ENCODE data around the gene DRC7. TPM values are rescaled to one million over a fixed set of nuclear protein-coding genes. Genes with fewer than 3 reads are reported as not detected.
A peak's percentile ranks its signal among the peaks of the same experiment; 100 is the strongest.

Gene DRC7
- total RNA-seq, 4 donors from 2014 or later = not detected

DNA sequence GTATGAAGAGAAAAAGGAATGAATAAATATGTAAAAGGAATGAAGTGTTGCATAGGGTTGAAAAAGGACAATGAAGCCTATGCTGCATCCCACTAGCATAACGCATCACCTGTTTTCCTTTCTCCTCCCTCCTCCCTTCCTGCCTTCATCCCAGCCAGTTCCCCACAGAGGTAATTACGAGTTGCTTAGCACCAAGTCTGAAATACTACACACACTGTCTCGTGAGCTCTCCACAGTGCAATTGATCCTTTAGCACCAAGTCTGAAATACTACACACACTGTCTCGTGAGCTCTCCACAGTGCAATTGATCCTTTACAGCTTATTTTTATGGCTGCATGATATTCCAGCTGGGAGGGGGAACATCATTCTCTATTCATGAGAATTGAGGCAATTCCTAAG is 1.1 kb upstream of the DRC7 start:
- no peak for DNase-seq
- Histone ChIP-seq H3K27me3 (no peaks in the 10 kb centered on the region), H3K4me3 (no peak overlapping the region), H3K9me3 (no peaks in the 10 kb centered on the region), H3K36me3 (no peaks in the 10 kb centered on the region), H3K4me1 (peaks cover 0 to 8% (median 0%) of the 10 kb centered on the region in 4 donors), H3K27ac (no peak overlapping the region)
- TF ChIP-seq, protein P1, sequence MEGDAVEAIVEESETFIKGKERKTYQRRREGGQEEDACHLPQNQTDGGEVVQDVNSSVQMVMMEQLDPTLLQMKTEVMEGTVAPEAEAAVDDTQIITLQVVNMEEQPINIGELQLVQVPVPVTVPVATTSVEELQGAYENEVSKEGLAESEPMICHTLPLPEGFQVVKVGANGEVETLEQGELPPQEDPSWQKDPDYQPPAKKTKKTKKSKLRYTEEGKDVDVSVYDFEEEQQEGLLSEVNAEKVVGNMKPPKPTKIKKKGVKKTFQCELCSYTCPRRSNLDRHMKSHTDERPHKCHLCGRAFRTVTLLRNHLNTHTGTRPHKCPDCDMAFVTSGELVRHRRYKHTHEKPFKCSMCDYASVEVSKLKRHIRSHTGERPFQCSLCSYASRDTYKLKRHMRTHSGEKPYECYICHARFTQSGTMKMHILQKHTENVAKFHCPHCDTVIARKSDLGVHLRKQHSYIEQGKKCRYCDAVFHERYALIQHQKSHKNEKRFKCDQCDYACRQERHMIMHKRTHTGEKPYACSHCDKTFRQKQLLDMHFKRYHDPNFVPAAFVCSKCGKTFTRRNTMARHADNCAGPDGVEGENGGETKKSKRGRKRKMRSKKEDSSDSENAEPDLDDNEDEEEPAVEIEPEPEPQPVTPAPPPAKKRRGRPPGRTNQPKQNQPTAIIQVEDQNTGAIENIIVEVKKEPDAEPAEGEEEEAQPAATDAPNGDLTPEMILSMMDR (IDR thresholded peaks at IDR 0.05) = no peak
- no peak for TF ChIP-seq POLR2A (IDR thresholded peaks at IDR 0.05)

DNA sequence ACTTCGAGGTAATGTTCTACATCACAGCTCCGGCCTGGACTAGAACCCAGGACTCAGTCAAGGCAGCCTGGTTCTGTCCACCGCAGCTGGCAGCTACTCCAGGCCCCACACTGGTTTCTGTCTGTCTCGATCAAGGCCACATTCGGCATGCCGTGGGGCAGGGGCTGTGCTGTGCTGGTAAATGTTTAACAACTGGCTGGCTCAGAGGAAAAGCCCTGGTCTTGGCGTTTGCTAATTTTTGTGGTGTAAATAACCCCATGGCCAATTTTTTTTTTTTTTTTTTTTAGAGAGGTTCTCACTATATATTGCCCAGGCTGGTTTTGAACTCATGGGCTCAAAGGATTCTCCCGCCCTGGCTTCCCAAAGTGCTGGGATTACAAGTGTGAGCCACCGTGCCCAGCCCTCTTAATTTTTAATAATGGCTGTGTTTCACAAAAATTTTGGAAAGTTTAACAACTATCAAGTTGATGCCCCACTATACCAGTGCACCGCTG is 328 bp upstream of the DRC7 start:
- TF ChIP-seq POLR2A (IDR thresholded peaks at IDR 0.05) = no peak
- TF ChIP-seq, protein P1 (IDR thresholded peaks at IDR 0.05) = no peak
- H3K27me3 ChIP-seq = no peaks in the 10 kb centered on the region

DNA sequence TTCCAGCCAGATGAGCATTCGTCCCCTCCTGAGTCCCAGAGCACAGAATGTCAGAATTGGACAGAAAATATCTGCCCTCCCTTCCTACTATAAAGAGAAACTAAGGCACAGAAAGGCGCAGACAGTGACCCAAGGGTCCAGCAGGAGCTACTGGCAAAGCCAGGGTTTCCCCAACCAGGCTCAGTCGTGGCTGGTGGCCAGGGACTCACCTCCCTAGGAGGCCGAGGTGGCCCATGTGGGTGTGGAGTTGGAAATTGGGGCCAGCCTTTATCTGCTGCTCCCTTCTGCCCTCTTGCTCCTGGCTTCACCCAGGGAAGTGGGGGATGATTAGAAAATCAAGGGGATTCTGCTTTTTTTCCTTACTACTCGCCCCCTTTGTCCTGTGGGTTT is 1.1 kb downstream of the DRC7 start:
- peak in 1 of 3 donors; percentile 15 for DNase-seq
- Histone ChIP-seq H3K4me3 (no peak overlapping the region), H3K9me3 (no peaks in the 10 kb centered on the region), H3K4me1 (no peaks in the 10 kb centered on the region), H3K27me3 (no peaks in the 10 kb centered on the region), H3K36me3 (no peaks in the 10 kb centered on the region), H3K27ac (no peak overlapping the region)
- TF ChIP-seq POLR2A (IDR thresholded peaks at IDR 0.05) = no peak

More for the DNA sequence above, 328 bp upstream of the DRC7 start:
- H3K4me1 ChIP-seq = peaks cover 0 to 8% (median 0%) of the 10 kb centered on the region in 4 donors
- no peaks in the 10 kb centered on the region for H3K9me3 ChIP-seq
- peak in 1 of 3 donors; percentile 24 for DNase-seq
- H3K27ac ChIP-seq = no peak overlapping the region
- H3K4me3 ChIP-seq = no peak overlapping the region
- no peaks in the 10 kb centered on the region for H3K36me3 ChIP-seq

DNA sequence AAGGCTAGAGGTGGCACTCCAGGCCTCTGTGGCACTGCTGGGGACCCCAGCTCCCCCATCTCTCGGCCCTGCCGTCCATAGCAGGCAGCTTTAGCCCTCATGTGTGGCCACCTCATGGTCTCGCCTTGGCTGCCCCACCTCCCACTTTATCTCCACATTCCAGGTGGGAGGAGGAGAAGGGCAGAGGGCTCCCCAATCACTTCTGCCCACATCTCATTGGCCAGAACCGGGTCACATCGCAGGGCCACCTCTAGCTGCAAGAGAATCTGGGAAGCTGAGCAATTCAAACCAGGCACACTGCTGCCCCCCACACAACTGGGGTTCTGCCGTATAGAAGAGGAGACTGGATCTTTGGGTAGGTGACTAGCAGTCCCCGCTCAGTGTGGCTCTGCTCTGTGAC is 1.6 kb downstream of the DRC7 start:
- DNase-seq = peak in 1 of 3 donors; percentile 29
- Histone ChIP-seq H3K36me3 (no peaks in the 10 kb centered on the region), H3K27ac (no peak overlapping the region), H3K4me1 (no peaks in the 10 kb centered on the region), H3K4me3 (no peak overlapping the region), H3K9me3 (no peaks in the 10 kb centered on the region), H3K27me3 (no peaks in the 10 kb centered on the region)
- TF ChIP-seq, protein P1 (IDR thresholded peaks at IDR 0.05) = no peak
- TF ChIP-seq POLR2A (IDR thresholded peaks at IDR 0.05) = no peak

DNA sequence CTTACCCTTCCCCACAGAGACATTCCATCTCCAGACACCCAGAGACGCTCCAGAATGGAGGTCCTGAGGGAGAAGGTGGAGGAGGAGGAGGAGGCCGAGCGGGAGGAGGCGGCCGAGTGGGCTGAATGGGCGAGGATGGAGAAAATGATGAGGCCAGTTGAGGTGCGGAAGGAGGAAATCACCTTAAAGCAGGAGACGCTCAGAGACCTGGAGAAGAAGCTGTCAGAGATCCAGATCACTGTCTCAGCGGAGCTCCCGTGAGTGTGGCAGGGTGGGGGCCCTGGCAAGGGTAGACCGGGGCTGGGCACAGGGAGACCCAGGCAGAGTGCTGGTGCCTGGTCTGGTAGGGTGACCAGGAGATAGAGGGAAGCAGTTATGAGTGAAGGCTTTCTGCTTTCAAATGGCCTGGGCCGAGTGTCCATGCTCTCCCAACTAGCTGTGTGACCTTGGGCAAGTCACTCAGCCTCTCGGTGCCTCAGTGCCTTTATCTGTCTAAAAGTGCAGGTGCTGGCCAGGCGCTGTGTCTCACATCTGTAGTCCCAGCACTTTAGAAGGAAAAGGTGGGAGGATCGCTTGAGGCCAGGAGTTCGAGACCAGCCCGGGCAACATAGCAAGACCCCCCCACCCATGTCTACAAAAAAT is 3.4 kb downstream of the DRC7 start:
- no peak overlapping the region for H3K4me3 ChIP-seq
- no peaks in the 10 kb centered on the region for H3K4me1 ChIP-seq
- peak in 1 of 3 donors; percentile 37 for DNase-seq
- TF ChIP-seq, protein P1 (IDR thresholded peaks at IDR 0.05) = no peak
- no peak for TF ChIP-seq POLR2A (IDR thresholded peaks at IDR 0.05)
- H3K27ac ChIP-seq = no peak overlapping the region
- H3K9me3 ChIP-seq = no peaks in the 10 kb centered on the region
- H3K27me3 ChIP-seq = no peaks in the 10 kb centered on the region
- no peaks in the 10 kb centered on the region for H3K36me3 ChIP-seq

DNA sequence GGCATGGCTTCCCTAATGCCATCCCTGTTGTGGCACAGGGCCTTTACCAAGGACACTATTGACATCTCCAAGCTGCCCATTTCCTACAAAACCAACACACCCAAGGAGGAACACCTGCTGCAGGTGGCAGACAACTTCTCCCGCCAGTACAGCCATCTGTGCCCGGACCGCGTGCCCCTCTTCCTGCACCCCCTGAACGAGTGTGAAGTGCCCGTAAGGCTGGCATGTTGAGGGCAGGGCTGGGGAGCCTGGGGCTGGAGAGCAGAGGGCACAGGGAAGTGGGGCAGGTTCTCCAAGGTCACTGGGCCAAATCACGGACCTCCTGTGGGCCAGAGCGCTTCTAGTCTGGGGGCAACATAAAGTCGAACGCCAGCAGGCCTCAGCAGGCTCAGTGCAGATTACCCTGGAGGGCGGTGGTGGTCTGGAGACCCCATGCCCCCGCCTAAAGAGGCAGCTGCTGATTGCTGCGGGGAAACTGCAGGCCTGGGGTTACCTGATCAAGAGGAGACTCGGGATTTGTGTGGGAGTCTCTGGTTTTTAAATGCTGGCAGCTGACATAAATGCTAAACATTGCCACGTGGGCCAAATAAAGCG is 4.3 kb downstream of the DRC7 start:
- TF ChIP-seq, protein P1 (IDR thresholded peaks at IDR 0.05) = no peak
- DNase-seq = peak in 1 of 3 donors; percentile 34
- no peak overlapping the region for H3K27ac ChIP-seq
- no peaks in the 10 kb centered on the region for H3K27me3 ChIP-seq
- no peak overlapping the region for H3K4me3 ChIP-seq
- H3K36me3 ChIP-seq = no peaks in the 10 kb centered on the region
- no peaks in the 10 kb centered on the region for H3K4me1 ChIP-seq
- no peaks in the 10 kb centered on the region for H3K9me3 ChIP-seq

All from Peyer's patch (tissue), 4 donors.